Measurements from ENCODE around the gene MED8. TPM values are rescaled to one million over a fixed set of nuclear protein-coding genes. Genes with fewer than 3 reads are reported as not detected.

Gene MED8
- total and polyA plus RNA-seq, 2 of the 8 experiments (the other 6 are each of a cell fraction or from before 2014, with no cell fraction given): 7.0 to 20.6 TPM

GRCh38 chr1:43430831-43431230, 41.2 kb upstream of the MED8 start (continued):
- TF ChIP-seq CHD7 (IDR thresholded peaks at IDR 0.05; ENCODE audit: insufficient replicate concordance, low read length) (no peak), CEBPB (IDR thresholded peaks at IDR 0.05; ENCODE audit: low read depth, low read length) (no peak), PHF8 (conservative IDR thresholded peaks at IDR 0.05; ENCODE audit: low read depth, low read length) (no peak), EGR1 (IDR thresholded peaks at IDR 0.05; ENCODE audit: borderline replicate concordance, low read depth, low read length) (no peak), POU5F1 (IDR thresholded peaks at IDR 0.05; ENCODE audit: low read depth, low read length) (no peak), CBX8 (IDR thresholded peaks at IDR 0.05; ENCODE audit: borderline replicate concordance, low read depth, low read length) (no peak), CBX5 (IDR thresholded peaks at IDR 0.05; ENCODE audit: low read depth, low read length) (no peak), FOSL1 (IDR thresholded peaks at IDR 0.05; ENCODE audit: insufficient read depth, low read depth, low read length) (no peak), EP300 (IDR thresholded peaks at IDR 0.05; ENCODE audit: borderline replicate concordance in 1 of 2, low read depth in 2 of 2, low read length in 2 of 2) (no peak), SP1 (IDR thresholded peaks at IDR 0.05; ENCODE audit: low read depth, low read length) (no peak), BRCA1 (IDR thresholded peaks at IDR 0.05; ENCODE audit: low read depth, low read length) (no peak), ZNF274 (IDR thresholded peaks at IDR 0.05; ENCODE audit: borderline replicate concordance, extremely low read depth, low read length) (no peak), CREB1 (IDR thresholded peaks at IDR 0.05) (no peak)

Data from H1 (cell line).